Sigmoid colon (tissue), 4 donors: ENCODE data around the gene GPR15.

ENCODE experiments used
- POLR2A ChIP-seq, 2 donors: fragments of 450-650 bp; IDR thresholded peaks; one replicate each; pipeline ENCODE4 v1.6.1; 2016; ENCODE audit warnings: antibody characterized with exemption in 2 of 2, mild to moderate bottlenecking in 2 of 2, moderate library complexity in 2 of 2
- POLR2AphosphoS5 ChIP-seq, 4 donors: sonication (generic); formaldehyde crosslinking; IDR thresholded peaks; one replicate each; pipeline ENCODE4 v1.6.1; 2017; ENCODE audit warnings: antibody characterized with exemption in 4 of 4
- TF ChIP-seq, protein P1 (sequence below), 4 experiments: fragments of 450-650 bp in 3 of 4; fragments of 200-600 bp in 1 of 4; IDR thresholded peaks; one replicate each; pipeline ENCODE4 v1.5.1; 2016 to 2019; ENCODE audit warnings: antibody characterized with exemption in 4 of 4, mild to moderate bottlenecking in 3 of 4, moderate library complexity in 2 of 4

- TF ChIP-seq, protein P1, sequence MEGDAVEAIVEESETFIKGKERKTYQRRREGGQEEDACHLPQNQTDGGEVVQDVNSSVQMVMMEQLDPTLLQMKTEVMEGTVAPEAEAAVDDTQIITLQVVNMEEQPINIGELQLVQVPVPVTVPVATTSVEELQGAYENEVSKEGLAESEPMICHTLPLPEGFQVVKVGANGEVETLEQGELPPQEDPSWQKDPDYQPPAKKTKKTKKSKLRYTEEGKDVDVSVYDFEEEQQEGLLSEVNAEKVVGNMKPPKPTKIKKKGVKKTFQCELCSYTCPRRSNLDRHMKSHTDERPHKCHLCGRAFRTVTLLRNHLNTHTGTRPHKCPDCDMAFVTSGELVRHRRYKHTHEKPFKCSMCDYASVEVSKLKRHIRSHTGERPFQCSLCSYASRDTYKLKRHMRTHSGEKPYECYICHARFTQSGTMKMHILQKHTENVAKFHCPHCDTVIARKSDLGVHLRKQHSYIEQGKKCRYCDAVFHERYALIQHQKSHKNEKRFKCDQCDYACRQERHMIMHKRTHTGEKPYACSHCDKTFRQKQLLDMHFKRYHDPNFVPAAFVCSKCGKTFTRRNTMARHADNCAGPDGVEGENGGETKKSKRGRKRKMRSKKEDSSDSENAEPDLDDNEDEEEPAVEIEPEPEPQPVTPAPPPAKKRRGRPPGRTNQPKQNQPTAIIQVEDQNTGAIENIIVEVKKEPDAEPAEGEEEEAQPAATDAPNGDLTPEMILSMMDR (IDR thresholded peaks at IDR 0.05): no peak
- TF ChIP-seq POLR2A (IDR thresholded peaks at IDR 0.05): no peak
- no peak for TF ChIP-seq POLR2AphosphoS5 (IDR thresholded peaks at IDR 0.05)
Measured at GRCh38 chr3:98501270-98501669, 30.5 kb upstream of the GPR15 start.
